ENCODE measurements around the gene TBC1D23.
A peak's percentile ranks its signal among the peaks of the same experiment; 100 is the strongest.

GRCh38 chr3:100254168-100254777 is 6.5 kb upstream of the TBC1D23 start:
- TF ChIP-seq EZH2 (IDR thresholded peaks at IDR 0.05; ENCODE audit: low read length, unreplicated experiment), result no peak
- peak; percentile 97 for TF ChIP-seq CTCF (conservative IDR thresholded peaks at IDR 0.05; ENCODE audit: low read depth, low read length)
